ENCODE measurements around the gene MRPL14. TPM values are rescaled to one million over a fixed set of nuclear protein-coding genes. Genes with fewer than 3 reads are reported as not detected.

Gene MRPL14
- total and polyA plus RNA-seq, 9 of the 15 experiments (the other 6 are each of a cell fraction or from before 2014, with no cell fraction given), result 126 to 424 (median 165) TPM

DNA sequence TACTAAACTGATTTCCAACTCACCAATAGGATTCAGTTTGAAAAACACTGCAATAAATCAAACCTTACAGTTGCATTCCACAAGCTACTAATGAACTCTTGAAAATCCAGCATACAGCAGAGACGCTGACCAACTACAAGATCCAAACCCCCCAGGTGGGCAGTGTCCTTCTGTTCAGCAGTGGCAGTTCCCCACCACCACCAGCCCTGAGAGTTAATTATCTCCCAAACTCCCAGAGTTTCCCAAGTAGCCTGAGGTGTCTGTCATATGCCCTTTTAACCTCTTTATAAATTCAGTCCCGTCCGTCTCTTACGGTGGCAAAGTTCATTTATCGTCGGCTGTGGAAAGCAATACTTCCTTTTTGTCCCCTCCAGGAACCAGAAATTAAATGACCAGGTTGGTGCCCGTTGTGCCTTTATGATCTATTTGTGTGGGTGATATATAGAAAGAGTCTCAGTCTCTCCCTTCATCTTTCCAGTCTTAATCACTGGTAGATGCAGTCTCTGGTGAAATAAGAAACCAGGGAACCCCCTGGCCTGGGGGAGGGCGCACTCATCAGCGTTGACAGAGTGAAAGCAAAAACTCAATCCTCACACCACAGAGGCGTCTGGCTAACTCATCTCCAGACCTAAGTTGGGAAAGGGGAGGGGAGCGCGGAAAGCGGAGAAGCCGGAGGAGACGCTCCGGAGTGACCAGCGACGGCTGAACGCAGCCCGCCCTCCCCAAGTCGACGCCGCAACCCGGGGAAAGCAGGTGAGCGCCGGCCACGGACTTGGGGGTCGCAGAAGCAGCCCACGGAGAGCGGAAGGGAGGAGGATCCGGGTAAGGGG lies 717 bp downstream of the MRPL14 start (continued):
- TF ChIP-seq POLR2B (IDR thresholded peaks at IDR 0.05; ENCODE audit: low read depth, partially characterized antibody) (no peak), TCF3 (CRISPR knock-in tag; IDR thresholded peaks at IDR 0.05) (peak; percentile 23), ZNF384 (IDR thresholded peaks at IDR 0.05; ENCODE audit: low read depth, low read length) (no peak), KLF16 (IDR thresholded peaks at IDR 0.05) (no peak), BCL6 (CRISPR knock-in tag; IDR thresholded peaks at IDR 0.05) (no peak), HNRNPLL (IDR thresholded peaks at IDR 0.05; ENCODE audit: low read depth, low read length, poor library complexity, severe bottlenecking) (peak; percentile 58), NR2C1 (IDR thresholded peaks at IDR 0.05) (no peak), NR2C1 (tag; IDR thresholded peaks at IDR 0.05) (no peak), CBX2 (IDR thresholded peaks at IDR 0.05; ENCODE audit: insufficient read depth, low read length, poor library complexity, severe bottlenecking) (no peak), PHF21A (IDR thresholded peaks at IDR 0.05; ENCODE audit: borderline replicate concordance, low read depth) (no peak), BRD4 (IDR thresholded peaks at IDR 0.05) (no peak), PHB (CRISPR knock-in tag; IDR thresholded peaks at IDR 0.05) (no peak), DACH1 (IDR thresholded peaks at IDR 0.05; ENCODE audit: partially characterized antibody) (no peak), BMI1 (IDR thresholded peaks at IDR 0.05; ENCODE audit: low read length) (no peak), TSC22D4 (tag; IDR thresholded peaks at IDR 0.05) (no peak), RBM34 (IDR thresholded peaks at IDR 0.05; ENCODE audit: borderline replicate concordance, insufficient read depth, low read length) (no peak), SAFB2 (IDR thresholded peaks at IDR 0.05; ENCODE audit: borderline replicate concordance, low read depth, low read length, severe bottlenecking) (no peak), NFYB (IDR thresholded peaks at IDR 0.05; ENCODE audit: extremely low read depth, insufficient read length) (no peak)
- TF ChIP-seq, protein P1, sequence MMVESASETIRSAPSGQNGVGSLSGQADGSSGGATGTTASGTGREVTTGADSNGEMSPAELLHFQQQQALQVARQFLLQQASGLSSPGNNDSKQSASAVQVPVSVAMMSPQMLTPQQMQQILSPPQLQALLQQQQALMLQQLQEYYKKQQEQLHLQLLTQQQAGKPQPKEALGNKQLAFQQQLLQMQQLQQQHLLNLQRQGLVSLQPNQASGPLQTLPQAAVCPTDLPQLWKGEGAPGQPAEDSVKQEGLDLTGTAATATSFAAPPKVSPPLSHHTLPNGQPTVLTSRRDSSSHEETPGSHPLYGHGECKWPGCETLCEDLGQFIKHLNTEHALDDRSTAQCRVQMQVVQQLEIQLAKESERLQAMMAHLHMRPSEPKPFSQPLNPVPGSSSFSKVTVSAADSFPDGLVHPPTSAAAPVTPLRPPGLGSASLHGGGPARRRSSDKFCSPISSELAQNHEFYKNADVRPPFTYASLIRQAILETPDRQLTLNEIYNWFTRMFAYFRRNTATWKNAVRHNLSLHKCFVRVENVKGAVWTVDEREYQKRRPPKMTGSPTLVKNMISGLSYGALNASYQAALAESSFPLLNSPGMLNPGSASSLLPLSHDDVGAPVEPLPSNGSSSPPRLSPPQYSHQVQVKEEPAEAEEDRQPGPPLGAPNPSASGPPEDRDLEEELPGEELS (CRISPR knock-in tag; IDR thresholded peaks at IDR 0.05; ENCODE audit: borderline replicate concordance), result no peak
- TF ChIP-seq, protein P2, sequence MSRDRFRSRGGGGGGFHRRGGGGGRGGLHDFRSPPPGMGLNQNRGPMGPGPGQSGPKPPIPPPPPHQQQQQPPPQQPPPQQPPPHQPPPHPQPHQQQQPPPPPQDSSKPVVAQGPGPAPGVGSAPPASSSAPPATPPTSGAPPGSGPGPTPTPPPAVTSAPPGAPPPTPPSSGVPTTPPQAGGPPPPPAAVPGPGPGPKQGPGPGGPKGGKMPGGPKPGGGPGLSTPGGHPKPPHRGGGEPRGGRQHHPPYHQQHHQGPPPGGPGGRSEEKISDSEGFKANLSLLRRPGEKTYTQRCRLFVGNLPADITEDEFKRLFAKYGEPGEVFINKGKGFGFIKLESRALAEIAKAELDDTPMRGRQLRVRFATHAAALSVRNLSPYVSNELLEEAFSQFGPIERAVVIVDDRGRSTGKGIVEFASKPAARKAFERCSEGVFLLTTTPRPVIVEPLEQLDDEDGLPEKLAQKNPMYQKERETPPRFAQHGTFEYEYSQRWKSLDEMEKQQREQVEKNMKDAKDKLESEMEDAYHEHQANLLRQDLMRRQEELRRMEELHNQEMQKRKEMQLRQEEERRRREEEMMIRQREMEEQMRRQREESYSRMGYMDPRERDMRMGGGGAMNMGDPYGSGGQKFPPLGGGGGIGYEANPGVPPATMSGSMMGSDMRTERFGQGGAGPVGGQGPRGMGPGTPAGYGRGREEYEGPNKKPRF (IDR thresholded peaks at IDR 0.05; ENCODE audit: low read depth, low read length), result no peak
- TF ChIP-seq, protein P3, sequence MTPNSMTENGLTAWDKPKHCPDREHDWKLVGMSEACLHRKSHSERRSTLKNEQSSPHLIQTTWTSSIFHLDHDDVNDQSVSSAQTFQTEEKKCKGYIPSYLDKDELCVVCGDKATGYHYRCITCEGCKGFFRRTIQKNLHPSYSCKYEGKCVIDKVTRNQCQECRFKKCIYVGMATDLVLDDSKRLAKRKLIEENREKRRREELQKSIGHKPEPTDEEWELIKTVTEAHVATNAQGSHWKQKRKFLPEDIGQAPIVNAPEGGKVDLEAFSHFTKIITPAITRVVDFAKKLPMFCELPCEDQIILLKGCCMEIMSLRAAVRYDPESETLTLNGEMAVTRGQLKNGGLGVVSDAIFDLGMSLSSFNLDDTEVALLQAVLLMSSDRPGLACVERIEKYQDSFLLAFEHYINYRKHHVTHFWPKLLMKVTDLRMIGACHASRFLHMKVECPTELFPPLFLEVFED (CRISPR knock-in tag; conservative IDR thresholded peaks at IDR 0.05), result no peak
- TF ChIP-seq, protein P4, sequence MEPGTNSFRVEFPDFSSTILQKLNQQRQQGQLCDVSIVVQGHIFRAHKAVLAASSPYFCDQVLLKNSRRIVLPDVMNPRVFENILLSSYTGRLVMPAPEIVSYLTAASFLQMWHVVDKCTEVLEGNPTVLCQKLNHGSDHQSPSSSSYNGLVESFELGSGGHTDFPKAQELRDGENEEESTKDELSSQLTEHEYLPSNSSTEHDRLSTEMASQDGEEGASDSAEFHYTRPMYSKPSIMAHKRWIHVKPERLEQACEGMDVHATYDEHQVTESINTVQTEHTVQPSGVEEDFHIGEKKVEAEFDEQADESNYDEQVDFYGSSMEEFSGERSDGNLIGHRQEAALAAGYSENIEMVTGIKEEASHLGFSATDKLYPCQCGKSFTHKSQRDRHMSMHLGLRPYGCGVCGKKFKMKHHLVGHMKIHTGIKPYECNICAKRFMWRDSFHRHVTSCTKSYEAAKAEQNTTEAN (CRISPR knock-in tag; IDR thresholded peaks at IDR 0.05), result no peak

Data from K562 (cell line).